Choroid plexus epithelial cell (primary cell): ENCODE measurements around the gene LALBA.

Source experiments
- DNase-seq: peaks from one replicate; pipeline ENCODE4 v3.0.0-alpha.2; 2010; ENCODE audit warnings: low read depth
- H3K4me3 ChIP-seq: 2 replicates; pipeline ENCODE4 v1.5.1; 2011; ENCODE audit warnings: low read depth, mild to moderate bottlenecking, control low read depth, low read length, moderate library complexity
- CTCF ChIP-seq: conservative IDR thresholded peaks from 2 replicates; pipeline ENCODE4 v1.5.1; 2011; ENCODE audit warnings: low read depth, mild to moderate bottlenecking, control low read depth, inconsistent platforms, low read length, moderate library complexity

LALBA gene

GRCh38 chr12:48569946-48570345 is at the start of gene LALBA:
LALBA (minus strand) TSS chr12:48570046; CDS start chr12:48570020, 26 bp downstream.
- no peak for DNase-seq
- no peak within 1 kb of the TSS for H3K4me3 ChIP-seq
- TF ChIP-seq CTCF: no peak

GRCh38 chr12:48618541-48618940 is 48.7 kb upstream of the LALBA start:
- DNase-seq: peak; percentile 88
- H3K4me3 ChIP-seq: no peak overlapping the region
- TF ChIP-seq CTCF: peak; percentile 99

DNA sequence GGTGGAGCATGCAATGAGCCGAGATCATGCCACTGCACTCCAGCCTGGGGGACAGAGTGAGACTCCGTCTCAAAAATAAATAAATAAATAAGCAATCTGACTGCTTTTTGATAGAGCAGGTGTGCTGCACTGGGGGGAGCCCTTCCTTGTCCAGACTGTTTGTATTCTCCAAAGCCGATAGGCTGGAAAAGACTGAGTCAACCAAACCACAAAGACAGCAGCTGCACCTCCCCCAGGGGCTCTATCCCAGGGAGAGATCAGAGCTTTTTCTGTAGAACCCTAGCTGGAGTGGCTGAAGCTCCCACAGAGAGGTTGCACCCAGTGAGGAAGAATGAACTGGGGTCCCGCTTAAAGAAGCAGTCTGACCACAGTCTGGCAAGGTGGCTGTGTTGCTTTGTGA is 45.8 kb upstream of the LALBA start:
- no peak for TF ChIP-seq CTCF
- DNase-seq: no peak
- H3K4me3 ChIP-seq: no peak overlapping the region

- no peak overlapping the region for H3K4me3 ChIP-seq
- no peak for DNase-seq
- no peak for TF ChIP-seq CTCF
Observed at GRCh38 chr12:48613321-48613720, 43.5 kb upstream of the LALBA start.

DNA sequence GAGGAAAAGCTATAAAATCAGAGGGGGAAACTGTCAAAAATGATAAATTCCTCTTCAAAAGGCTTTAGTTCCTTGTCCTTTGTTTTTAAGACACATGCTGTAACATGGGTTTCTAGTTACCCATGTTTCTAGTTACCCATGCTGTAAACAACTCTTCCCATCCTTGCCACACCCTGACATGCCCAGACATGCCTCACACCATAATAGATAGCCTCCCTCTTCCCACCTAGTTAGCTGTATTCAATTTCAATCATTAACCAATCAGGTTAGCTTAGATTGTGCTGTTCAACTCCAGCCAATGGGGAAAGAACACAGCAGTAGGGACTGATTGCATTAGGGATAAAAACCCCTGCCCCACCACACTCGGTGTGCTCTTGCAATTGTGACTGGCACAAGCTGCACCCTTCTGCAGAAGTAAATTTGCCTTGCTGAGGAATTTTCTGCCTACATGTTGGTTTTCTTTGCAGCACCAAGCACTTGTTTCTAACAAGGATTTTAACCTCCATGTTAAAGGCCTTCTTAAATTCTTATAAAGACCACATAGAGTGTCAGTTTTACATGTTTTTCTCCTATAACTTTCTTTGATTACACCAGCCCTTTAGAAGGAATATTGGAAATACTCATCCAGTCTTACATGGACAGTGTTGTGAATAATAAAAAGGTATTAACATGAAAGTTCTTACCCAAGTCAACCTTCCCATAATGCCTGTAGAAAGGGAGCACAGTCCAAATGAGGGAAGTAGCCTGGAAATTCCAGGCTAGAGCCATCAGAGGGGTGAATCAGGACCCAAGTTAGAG is 32.5 kb upstream of the LALBA start:
- H3K4me3 ChIP-seq: no peak overlapping the region

GRCh38 chr12:48601013-48601756 is 31.3 kb upstream of the LALBA start:
- no peak for TF ChIP-seq CTCF
- H3K4me3 ChIP-seq: no peak overlapping the region
- peak; percentile 50 for DNase-seq

More for the DNA sequence above, 32.5 kb upstream of the LALBA start:
- no peak for TF ChIP-seq CTCF
- no peak for DNase-seq
